Glutamatergic neuron (in vitro differentiated cells): ENCODE measurements around the gene RPS3. TPM values are rescaled to one million over a fixed set of nuclear protein-coding genes. Genes with fewer than 3 reads are reported as not detected.

Experiments
- DNase-seq: peaks from one replicate; pipeline ENCODE4 v3.0.0; 2022
- H3K27ac Mint-ChIP-seq: one replicate; pipeline ENCODE4 v1.8.0; 2020; ENCODE audit warnings: mild to moderate bottlenecking, mixed read lengths, inconsistent platforms; ENCODE audit not compliant: unreplicated experiment
- H3K27me3 Mint-ChIP-seq: one replicate; pipeline ENCODE4 v1.8.0; 2020; ENCODE audit warnings: mild to moderate bottlenecking, moderate library complexity, mixed read lengths, inconsistent platforms; ENCODE audit not compliant: unreplicated experiment
- H3K36me3 Mint-ChIP-seq: one replicate; pipeline ENCODE4 v1.8.0; 2020; ENCODE audit warnings: mild to moderate bottlenecking, mixed read lengths, inconsistent platforms; ENCODE audit not compliant: unreplicated experiment
- H3K4me1 Mint-ChIP-seq: one replicate; pipeline ENCODE4 v1.8.0; 2020; ENCODE audit warnings: mild to moderate bottlenecking, low read depth, mixed read lengths, inconsistent platforms; ENCODE audit not compliant: unreplicated experiment
- H3K4me3 Mint-ChIP-seq: one replicate; pipeline ENCODE4 v1.8.0; 2020; ENCODE audit warnings: mild to moderate bottlenecking, mixed read lengths, inconsistent platforms; ENCODE audit not compliant: unreplicated experiment
- H3K9me3 Mint-ChIP-seq: one replicate; pipeline ENCODE4 v1.8.0; 2020; ENCODE audit warnings: mild to moderate bottlenecking, moderate library complexity, mixed read lengths, inconsistent platforms; ENCODE audit not compliant: unreplicated experiment
- CTCF ChIP-seq: fragments of 200-600 bp; sonication (generic); IDR thresholded peaks from one replicate; pipeline ENCODE4 v1.5.0; 2021; ENCODE audit not compliant: partially characterized antibody, unreplicated experiment
- total RNA-seq: library from RNA; stranded (reverse); fragmentation: NEBNext Ultra II Directional; extraction: Animal tissue kit (Norgen Biotek cat#: 25700); gene quantifications from one replicate; pipeline ENCODE4 v1.2.1, GENCODE V29; 2021; ENCODE audit not compliant: unreplicated experiment

The RPS3 gene
- total RNA-seq, 1 donor from 2014 or later, result 1,391 TPM

GRCh38 chr11:75413864-75414263 lies 14.5 kb downstream of the RPS3 start:
- peaks cover 2% of the 10 kb centered on the region for H3K27me3 Mint-ChIP-seq
- H3K4me3 Mint-ChIP-seq, result no peak overlapping the region
- peaks cover 2% of the 10 kb centered on the region for H3K9me3 Mint-ChIP-seq
- peaks cover 9% of the 10 kb centered on the region for H3K4me1 Mint-ChIP-seq
- no peak for TF ChIP-seq CTCF
- peaks cover 6% of the 10 kb centered on the region for H3K36me3 Mint-ChIP-seq
- no peak for DNase-seq
- H3K27ac Mint-ChIP-seq, result peak overlapping the region; percentile 52

- no peak for DNase-seq
- Mint-ChIP-seq H3K27me3 (peaks cover 17% of the 10 kb centered on the region), H3K27ac (peak overlapping the region; percentile 96), H3K36me3 (no peaks in the 10 kb centered on the region), H3K4me3 (peak overlapping the region; percentile 76), H3K9me3 (peaks cover 12% of the 10 kb centered on the region), H3K4me1 (peaks cover 38% of the 10 kb centered on the region)
- no peak for TF ChIP-seq CTCF
Observed at GRCh38 chr11:75420224-75421034, 21.1 kb downstream of the RPS3 start.

- Mint-ChIP-seq H3K36me3 (no peaks in the 10 kb centered on the region), H3K27me3 (peaks cover 17% of the 10 kb centered on the region), H3K9me3 (peaks cover 12% of the 10 kb centered on the region), H3K4me1 (peaks cover 38% of the 10 kb centered on the region), H3K4me3 (peak overlapping the region; percentile 76), H3K27ac (peak overlapping the region; percentile 96)
- DNase-seq, result peak; percentile 86
- no peak for TF ChIP-seq CTCF
Observed at GRCh38 chr11:75421035-75421602, 21.8 kb downstream of the RPS3 start.

GRCh38 chr11:75421902-75422247 lies 22.6 kb downstream of the RPS3 start:
- peak overlapping the region; percentile 96 for H3K27ac Mint-ChIP-seq
- peaks cover 12% of the 10 kb centered on the region for H3K9me3 Mint-ChIP-seq
- H3K27me3 Mint-ChIP-seq, result peaks cover 20% of the 10 kb centered on the region
- no peaks in the 10 kb centered on the region for H3K36me3 Mint-ChIP-seq
- no peak for DNase-seq
- H3K4me3 Mint-ChIP-seq, result peak overlapping the region; percentile 52
- TF ChIP-seq CTCF, result no peak
- peaks cover 38% of the 10 kb centered on the region for H3K4me1 Mint-ChIP-seq
